ENCODE measurements around the gene BPIFB4.

Gene BPIFB4

DNA sequence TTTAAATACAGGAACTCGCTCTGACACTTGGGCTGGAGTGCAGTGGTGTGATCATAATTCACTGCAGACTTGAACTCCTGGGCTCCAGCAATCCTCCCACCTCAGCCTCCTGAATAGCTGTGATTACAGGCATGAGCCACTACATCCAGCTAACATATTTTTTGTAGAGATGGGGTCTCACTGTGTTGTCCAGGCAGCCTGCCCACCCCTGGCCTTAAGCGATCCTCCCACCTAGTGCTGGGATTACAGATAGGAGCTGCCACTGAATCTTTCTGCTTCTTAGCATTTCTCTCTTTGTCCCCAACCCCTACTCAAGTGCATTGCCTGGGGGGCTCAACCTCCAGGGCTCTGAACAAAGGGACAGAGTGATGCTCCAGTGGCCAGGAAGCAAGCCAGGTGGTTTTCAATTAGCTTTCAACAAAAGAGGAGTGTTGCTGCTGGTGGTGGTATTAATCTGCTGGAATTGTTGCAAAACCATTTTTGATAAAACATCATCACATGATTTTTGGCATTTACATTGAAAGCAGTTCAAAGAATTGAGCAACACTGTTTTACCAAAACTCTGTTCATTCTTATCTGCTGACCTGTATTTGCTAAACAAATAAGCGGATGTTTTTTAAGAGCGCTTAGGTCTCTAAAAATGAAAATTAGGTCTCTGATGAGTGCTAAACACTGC is 48.1 kb downstream of the BPIFB4 start:
- no peaks in the 10 kb centered on the region for H3K27me3 ChIP-seq (ENCODE audit: control insufficient read depth, insufficient read depth, low read length)
- no peak overlapping the region for H3K9ac ChIP-seq (ENCODE audit: low read length)
- peaks cover 2% of the 10 kb centered on the region for H3K4me1 ChIP-seq (ENCODE audit: control insufficient read depth, low read depth, low read length)

DNA sequence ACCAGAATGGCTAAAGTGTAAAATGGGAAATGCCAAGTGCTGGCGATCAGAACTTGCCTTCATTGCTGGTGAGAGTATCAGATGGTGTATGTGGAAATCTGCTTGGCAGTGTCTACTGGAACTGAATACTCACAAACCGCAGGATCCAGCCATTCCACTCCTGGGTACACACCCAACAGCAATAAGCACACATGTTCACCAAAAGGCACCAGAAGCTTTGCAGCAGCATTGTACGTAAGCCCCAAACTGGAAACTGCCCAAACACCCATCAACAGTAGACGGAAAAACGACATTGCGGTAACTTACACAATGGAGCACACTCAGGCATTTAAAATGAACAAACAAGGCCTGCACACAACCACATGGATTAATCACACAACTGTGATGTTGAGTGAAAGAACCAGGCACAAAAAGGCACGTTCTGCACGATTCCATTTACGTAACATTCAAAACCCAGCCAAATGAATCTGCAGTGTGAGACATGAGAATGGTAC is 51.2 kb downstream of the BPIFB4 start:
- no peaks in the 10 kb centered on the region for H3K27me3 ChIP-seq (ENCODE audit: control insufficient read depth, insufficient read depth, low read length)
- no peaks in the 10 kb centered on the region for H3K36me3 ChIP-seq (ENCODE audit: control insufficient read depth, low read depth, low read length)
- no peaks in the 10 kb centered on the region for H3K9me3 ChIP-seq (ENCODE audit: control insufficient read depth, low read depth, low read length)
- H3K4me3 ChIP-seq (ENCODE audit: low read length) = no peak overlapping the region
- H3K4me1 ChIP-seq (ENCODE audit: control insufficient read depth, low read depth, low read length) = peaks cover 2% of the 10 kb centered on the region
- no peak overlapping the region for H3K9ac ChIP-seq (ENCODE audit: low read length)
- no peak overlapping the region for H3K27ac ChIP-seq (ENCODE audit: low read length)

More for the DNA sequence above, 48.1 kb downstream of the BPIFB4 start:
- Histone ChIP-seq H3K9me3 (ENCODE audit: control insufficient read depth, low read depth, low read length) (no peaks in the 10 kb centered on the region), H3K36me3 (ENCODE audit: control insufficient read depth, low read depth, low read length) (no peaks in the 10 kb centered on the region), H3K4me3 (ENCODE audit: low read length) (no peak overlapping the region), H3K27ac (ENCODE audit: low read length) (no peak overlapping the region)

DNA sequence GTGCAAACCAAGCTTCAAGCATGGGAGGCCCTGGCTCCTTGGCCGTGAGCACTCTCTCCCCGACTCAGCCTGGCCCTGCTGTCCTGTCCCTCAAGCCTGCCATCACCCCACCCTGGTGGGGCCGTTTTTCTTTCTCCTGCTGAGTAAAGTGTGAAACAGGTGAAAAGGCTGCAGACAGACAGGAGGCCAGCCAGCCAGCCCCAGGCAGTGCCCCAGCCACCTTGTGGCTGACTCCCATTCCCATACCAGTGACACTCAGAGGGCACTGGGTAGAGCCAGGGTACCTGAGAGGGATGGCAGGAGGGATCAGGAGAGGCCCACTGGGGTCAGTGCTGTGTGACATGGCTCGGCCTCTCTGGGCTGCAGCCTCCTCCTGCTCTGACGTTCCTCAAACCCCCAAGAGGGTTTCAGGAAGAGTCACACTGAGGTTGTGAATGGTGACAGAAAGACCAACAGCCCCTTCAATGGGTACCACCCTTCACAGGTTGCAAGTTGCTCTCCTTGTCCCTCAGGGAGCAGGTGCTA is 52.6 kb downstream of the BPIFB4 start:
- Histone ChIP-seq H3K4me1 (ENCODE audit: control insufficient read depth, low read depth, low read length) (peaks cover 2% of the 10 kb centered on the region), H3K9me3 (ENCODE audit: control insufficient read depth, low read depth, low read length) (no peaks in the 10 kb centered on the region), H3K4me3 (ENCODE audit: low read length) (no peak overlapping the region), H3K27me3 (ENCODE audit: control insufficient read depth, insufficient read depth, low read length) (no peaks in the 10 kb centered on the region), H3K9ac (ENCODE audit: low read length) (no peak overlapping the region), H3K36me3 (ENCODE audit: control insufficient read depth, low read depth, low read length) (no peaks in the 10 kb centered on the region), H3K27ac (ENCODE audit: low read length) (no peak overlapping the region)

DNA sequence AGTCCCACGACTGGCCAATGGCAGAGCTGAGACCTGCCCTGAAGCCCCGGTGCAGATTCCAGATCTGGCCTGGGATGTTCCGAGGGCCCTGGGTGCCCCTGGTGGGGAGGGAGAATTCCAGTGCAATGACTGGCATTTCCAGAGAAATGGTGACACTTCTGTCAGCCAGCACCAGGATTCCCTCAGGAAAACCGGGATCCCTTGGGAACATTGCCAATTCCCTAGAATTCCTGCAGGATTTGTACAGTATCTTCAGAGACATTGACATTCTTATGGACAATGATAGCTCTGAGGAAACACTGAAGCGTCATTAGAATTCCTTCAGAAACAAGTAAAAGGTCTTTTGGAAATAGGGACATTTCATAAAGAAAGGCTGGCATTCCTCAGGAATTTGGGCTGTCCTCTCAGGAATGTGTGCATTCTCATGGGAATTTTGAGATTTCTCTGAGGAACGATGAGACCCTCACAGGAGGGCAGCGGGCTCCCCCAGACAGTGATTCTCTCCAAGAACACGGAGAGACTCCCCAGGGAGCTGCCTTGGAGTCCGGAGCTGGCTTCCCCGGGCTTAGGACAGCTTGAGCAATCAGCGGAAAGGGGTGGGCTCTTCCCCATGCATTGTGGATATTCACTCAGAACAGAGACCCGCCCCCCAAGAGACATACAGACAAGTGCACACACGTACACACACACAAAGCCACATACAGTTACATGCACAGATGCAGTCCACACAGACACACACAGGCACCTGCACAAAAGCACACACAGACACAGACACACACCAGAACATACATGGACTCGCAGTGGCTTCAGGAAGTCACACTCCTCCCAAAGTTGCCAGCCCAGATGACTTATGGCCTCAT is 53.3 kb downstream of the BPIFB4 start:
- Histone ChIP-seq H3K27me3 (ENCODE audit: control insufficient read depth, insufficient read depth, low read length) (no peaks in the 10 kb centered on the region), H3K9me3 (ENCODE audit: control insufficient read depth, low read depth, low read length) (no peaks in the 10 kb centered on the region), H3K4me3 (ENCODE audit: low read length) (no peak overlapping the region), H3K9ac (ENCODE audit: low read length) (no peak overlapping the region), H3K36me3 (ENCODE audit: control insufficient read depth, low read depth, low read length) (no peaks in the 10 kb centered on the region), H3K4me1 (ENCODE audit: control insufficient read depth, low read depth, low read length) (peaks cover 2% of the 10 kb centered on the region), H3K27ac (ENCODE audit: low read length) (no peak overlapping the region)

DNA sequence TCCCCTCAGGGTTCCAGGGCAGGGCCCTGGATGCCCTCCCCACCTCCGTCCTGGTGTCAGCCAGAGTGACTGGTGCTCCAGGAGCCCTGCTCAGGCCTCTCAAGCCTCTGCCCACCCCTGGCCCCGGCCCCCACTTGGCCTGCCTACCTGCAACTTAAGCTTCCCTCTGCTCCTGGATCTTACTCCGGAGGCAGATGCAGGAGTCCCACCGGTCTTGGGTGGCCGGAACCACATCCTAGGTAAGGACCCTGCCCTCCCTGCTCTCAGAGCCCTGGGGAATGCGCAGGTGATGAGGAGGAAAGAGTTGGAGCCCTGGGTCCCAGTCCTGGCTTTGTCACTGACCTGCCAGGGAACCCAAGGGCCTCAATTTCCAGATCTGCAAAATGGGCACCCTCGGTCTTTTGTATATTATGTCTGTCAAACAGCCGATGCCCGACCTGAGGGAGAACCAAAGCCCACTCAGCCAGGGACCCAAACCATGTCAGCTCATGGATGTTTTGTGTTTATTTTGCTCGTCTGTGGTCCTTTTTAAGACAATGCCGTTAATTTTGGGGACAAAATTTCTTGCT is 54.0 kb downstream of the BPIFB4 start:
- Histone ChIP-seq H3K9me3 (ENCODE audit: control insufficient read depth, low read depth, low read length) (no peaks in the 10 kb centered on the region), H3K4me3 (ENCODE audit: low read length) (no peak overlapping the region), H3K27ac (ENCODE audit: low read length) (no peak overlapping the region), H3K4me1 (ENCODE audit: control insufficient read depth, low read depth, low read length) (peaks cover 2% of the 10 kb centered on the region), H3K9ac (ENCODE audit: low read length) (no peak overlapping the region), H3K27me3 (ENCODE audit: control insufficient read depth, insufficient read depth, low read length) (no peaks in the 10 kb centered on the region), H3K36me3 (ENCODE audit: control insufficient read depth, low read depth, low read length) (no peaks in the 10 kb centered on the region)

DNA sequence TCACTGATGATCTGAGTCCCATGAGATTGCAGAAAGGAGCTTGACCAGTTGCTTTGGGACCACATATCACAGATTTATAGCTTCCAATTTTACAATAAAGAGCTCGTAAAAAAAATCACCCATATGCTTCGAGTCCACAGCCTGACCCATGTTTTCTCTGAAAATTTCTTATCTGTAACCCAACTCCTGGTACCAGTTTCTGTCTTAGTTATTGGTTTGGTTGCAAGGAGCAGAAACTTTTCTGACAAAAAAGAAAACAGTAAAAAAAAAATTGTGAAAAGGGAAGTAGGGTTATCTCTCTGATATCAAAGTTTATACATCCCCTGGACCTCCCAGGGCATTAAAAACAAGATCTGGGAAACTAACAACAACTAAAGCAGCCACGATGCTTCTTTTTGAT is 57.8 kb downstream of the BPIFB4 start:
- Histone ChIP-seq H3K9me3 (ENCODE audit: control insufficient read depth, low read depth, low read length) (no peaks in the 10 kb centered on the region), H3K27me3 (ENCODE audit: control insufficient read depth, insufficient read depth, low read length) (no peaks in the 10 kb centered on the region), H3K27ac (ENCODE audit: low read length) (no peak overlapping the region), H3K4me3 (ENCODE audit: low read length) (no peak overlapping the region), H3K4me1 (ENCODE audit: control insufficient read depth, low read depth, low read length) (peaks cover 2% of the 10 kb centered on the region), H3K9ac (ENCODE audit: low read length) (no peak overlapping the region), H3K36me3 (ENCODE audit: control insufficient read depth, low read depth, low read length) (no peaks in the 10 kb centered on the region)

DNA sequence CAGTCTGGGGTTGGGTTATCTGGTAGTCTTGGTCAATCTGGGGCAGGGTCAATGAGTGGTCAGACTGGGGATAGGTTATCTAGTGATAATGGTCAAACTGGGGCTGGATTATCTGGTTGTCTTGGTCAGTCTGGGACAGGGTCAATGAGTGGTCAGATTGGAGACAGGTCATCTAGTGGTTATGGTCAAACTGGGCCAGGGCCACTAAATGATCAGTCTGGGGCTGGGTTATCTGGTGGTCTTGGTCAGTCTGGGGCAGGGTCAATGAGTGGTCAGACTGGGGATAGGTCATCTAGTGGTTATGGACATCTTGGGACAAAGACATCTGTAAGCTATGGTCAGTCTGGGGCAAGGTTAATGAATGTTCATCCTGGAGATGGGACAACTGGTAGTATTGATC is 60.0 kb downstream of the BPIFB4 start:
- no peak overlapping the region for H3K9ac ChIP-seq (ENCODE audit: low read length)
- H3K4me1 ChIP-seq (ENCODE audit: control insufficient read depth, low read depth, low read length) = no peaks in the 10 kb centered on the region
- H3K9me3 ChIP-seq (ENCODE audit: control insufficient read depth, low read depth, low read length) = no peaks in the 10 kb centered on the region
- no peak overlapping the region for H3K4me3 ChIP-seq (ENCODE audit: low read length)
- H3K27me3 ChIP-seq (ENCODE audit: control insufficient read depth, insufficient read depth, low read length) = no peaks in the 10 kb centered on the region
- no peak overlapping the region for H3K27ac ChIP-seq (ENCODE audit: low read length)
- H3K36me3 ChIP-seq (ENCODE audit: control insufficient read depth, low read depth, low read length) = no peaks in the 10 kb centered on the region

DNA sequence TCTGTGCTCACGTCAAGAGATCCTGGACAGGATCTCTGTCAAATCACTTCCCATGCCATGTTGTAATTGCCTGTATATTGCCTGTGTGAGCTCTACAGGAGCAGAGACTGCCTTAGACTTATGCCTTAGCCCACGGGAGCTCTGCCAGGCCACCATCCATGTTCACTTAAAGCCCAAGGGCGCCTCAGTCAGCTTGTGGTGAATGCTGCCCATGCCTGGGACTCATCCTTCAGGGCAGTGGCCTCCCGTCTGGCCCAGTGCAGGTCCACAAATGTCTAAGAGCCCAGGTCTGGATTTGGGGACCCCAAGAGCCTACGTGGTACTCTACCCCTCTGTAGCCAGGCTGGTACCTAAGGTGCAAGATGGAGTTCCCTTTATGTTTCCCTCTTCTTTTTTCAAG is 66.1 kb downstream of the BPIFB4 start:
- Histone ChIP-seq H3K4me3 (ENCODE audit: low read length) (no peak overlapping the region), H3K9ac (ENCODE audit: low read length) (no peak overlapping the region), H3K4me1 (ENCODE audit: control insufficient read depth, low read depth, low read length) (no peaks in the 10 kb centered on the region), H3K9me3 (ENCODE audit: control insufficient read depth, low read depth, low read length) (no peaks in the 10 kb centered on the region), H3K27ac (ENCODE audit: low read length) (no peak overlapping the region), H3K36me3 (ENCODE audit: control insufficient read depth, low read depth, low read length) (no peaks in the 10 kb centered on the region), H3K27me3 (ENCODE audit: control insufficient read depth, insufficient read depth, low read length) (no peaks in the 10 kb centered on the region)

DNA sequence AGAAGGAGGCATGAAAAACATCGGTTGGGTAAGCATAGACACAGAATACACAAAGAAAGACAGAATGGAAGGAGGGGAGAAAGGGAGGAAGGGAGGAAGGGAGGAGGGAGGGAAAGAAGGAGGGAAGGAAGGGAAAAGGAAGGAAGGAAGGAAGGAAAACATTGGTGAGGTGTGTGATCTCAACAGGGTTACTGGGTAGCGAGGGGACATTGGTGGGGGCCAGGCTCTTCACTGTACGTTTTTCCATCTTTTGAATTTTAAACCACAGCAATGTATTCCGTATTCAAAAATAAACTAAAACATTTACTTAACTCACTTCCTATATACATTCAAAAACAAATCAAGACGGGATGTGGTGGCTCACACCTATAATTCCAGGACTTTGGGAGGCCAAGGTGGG is 67.9 kb downstream of the BPIFB4 start:
- Histone ChIP-seq H3K4me1 (ENCODE audit: control insufficient read depth, low read depth, low read length) (no peaks in the 10 kb centered on the region), H3K27me3 (ENCODE audit: control insufficient read depth, insufficient read depth, low read length) (no peaks in the 10 kb centered on the region), H3K36me3 (ENCODE audit: control insufficient read depth, low read depth, low read length) (no peaks in the 10 kb centered on the region), H3K4me3 (ENCODE audit: low read length) (no peak overlapping the region), H3K9ac (ENCODE audit: low read length) (no peak overlapping the region), H3K9me3 (ENCODE audit: control insufficient read depth, low read depth, low read length) (no peaks in the 10 kb centered on the region), H3K27ac (ENCODE audit: low read length) (no peak overlapping the region)

DNA sequence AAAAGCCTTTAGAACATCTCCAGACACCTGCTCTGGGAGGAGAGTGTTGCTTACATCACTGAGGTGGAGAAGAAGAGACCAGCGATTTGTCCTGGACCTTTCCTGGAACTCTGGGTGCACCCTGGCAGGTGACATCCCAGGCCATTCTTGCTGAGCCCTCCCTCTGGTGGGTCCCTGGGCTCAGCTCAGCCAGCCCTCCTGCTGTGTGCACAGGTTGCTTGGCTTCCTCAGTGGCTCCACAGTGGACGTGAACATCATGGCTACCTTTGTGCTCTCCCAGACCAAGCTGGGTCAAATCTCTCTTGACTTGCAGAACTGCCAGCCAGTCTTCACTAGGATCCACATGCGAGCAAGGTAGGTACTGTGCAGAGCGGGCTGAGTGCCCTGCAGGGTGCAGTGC is 68.6 kb downstream of the BPIFB4 start:
- no peaks in the 10 kb centered on the region for H3K9me3 ChIP-seq (ENCODE audit: control insufficient read depth, low read depth, low read length)
- H3K4me3 ChIP-seq (ENCODE audit: low read length) = no peak overlapping the region
- no peaks in the 10 kb centered on the region for H3K36me3 ChIP-seq (ENCODE audit: control insufficient read depth, low read depth, low read length)
- no peak overlapping the region for H3K27ac ChIP-seq (ENCODE audit: low read length)
- no peak overlapping the region for H3K9ac ChIP-seq (ENCODE audit: low read length)
- no peaks in the 10 kb centered on the region for H3K4me1 ChIP-seq (ENCODE audit: control insufficient read depth, low read depth, low read length)
- no peaks in the 10 kb centered on the region for H3K27me3 ChIP-seq (ENCODE audit: control insufficient read depth, insufficient read depth, low read length)

DNA sequence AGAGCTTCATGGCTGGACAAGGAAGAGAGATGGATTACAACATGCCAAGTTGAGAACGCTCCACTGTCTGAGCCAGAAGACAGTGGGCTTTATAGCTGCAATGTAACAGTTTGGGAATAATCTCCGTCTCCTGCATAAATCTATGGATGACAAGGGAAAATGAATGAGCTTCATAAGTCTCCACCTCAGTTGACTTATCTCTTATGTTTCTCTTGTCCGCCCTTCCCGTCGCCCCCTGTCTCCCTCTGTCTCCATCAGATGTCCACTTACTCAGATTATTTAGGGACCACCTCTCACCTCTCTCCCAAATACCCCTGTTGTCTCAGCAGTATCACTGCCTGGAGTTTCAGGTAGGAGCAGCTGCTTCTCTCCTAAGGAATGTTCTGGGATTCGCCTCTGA is 74.8 kb downstream of the BPIFB4 start:
- no peak overlapping the region for H3K9ac ChIP-seq (ENCODE audit: low read length)
- H3K27me3 ChIP-seq (ENCODE audit: control insufficient read depth, insufficient read depth, low read length) = no peaks in the 10 kb centered on the region
- no peaks in the 10 kb centered on the region for H3K9me3 ChIP-seq (ENCODE audit: control insufficient read depth, low read depth, low read length)
- H3K4me1 ChIP-seq (ENCODE audit: control insufficient read depth, low read depth, low read length) = no peaks in the 10 kb centered on the region
- no peaks in the 10 kb centered on the region for H3K36me3 ChIP-seq (ENCODE audit: control insufficient read depth, low read depth, low read length)
- H3K27ac ChIP-seq (ENCODE audit: low read length) = no peak overlapping the region
- H3K4me3 ChIP-seq (ENCODE audit: low read length) = no peak overlapping the region
